ENCODE data around the gene RBPJ. TPM values are rescaled to one million over a fixed set of nuclear protein-coding genes. Genes with fewer than 3 reads are reported as not detected.
A peak's percentile ranks its signal among the peaks of the same experiment; 100 is the strongest.
"Not testable (repeated sequence)": the region's sequence is repeated elsewhere in the genome, so short reads cannot be mapped to it uniquely, and the experiment has no call there.

Gene RBPJ
- total and polyA plus RNA-seq, 10 donors, result 18.4 to 91.9 (median 77.9) TPM

DNA sequence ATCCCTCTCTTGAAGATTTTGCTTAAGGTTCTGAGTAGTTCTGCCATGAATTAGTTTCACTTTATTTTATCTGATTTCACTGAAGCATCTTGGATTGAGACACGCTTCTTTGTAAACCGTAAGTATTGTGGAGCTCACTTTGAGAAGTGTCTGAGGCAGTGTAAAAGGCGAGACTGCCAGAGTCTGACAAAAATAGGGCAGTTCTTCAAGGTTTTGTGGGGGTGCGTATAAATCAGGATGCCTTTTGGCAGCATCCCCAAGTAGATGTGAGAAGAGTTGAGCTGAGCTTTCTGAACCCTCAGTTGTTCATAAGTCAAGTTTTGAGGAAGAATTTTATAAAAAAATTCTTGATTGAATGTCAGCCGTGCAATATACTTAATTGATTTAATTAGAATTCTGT is 76.3 kb downstream of the RBPJ start:
- 75 to 85% (median 80%) methylated on average over 5 of the region's 5 CpGs for WGBS, 5 donors
- DNase-seq, result no peak
- Histone ChIP-seq H3K36me3 (peaks cover 0 to 38% (median 0%) of the 10 kb centered on the region in 6 donors), H3K4me3 (no peak overlapping the region), H3K4me1 (peaks cover 0 to 27% (median under 1%) of the 10 kb centered on the region in 6 donors), H3K27ac (peak overlapping the region in 7 of 8 donors; percentile 2 to 41 (median 13)), H3K27me3 (replicated peaks in 1 of 7) (no peaks in the 10 kb centered on the region), H3K9me3 (no peaks in the 10 kb centered on the region)
- intact Hi-C loops (cut with DNase I; ENCODE audit: low total_unique reads), result no loop called here
- TF ChIP-seq POLR2AphosphoS5 (IDR thresholded peaks at IDR 0.05), result no peak

DNA sequence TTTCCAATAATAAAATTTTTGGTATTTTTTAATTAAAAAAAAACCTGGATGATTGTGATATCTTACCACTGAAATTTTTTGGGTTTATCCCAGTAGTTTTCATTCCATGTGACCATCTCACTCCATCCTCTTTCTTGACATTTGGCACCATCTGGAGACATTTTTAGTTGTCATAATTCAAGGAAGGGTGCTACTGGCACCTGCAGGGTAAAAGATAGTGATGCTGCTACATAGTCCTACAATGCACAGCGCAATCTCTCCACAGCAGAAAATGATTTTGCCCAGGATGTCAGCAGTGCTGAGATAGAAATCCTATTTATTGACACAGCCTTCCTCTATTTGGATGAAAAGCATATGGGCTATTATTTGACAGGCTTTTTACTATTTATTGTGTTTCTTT is 79.3 kb downstream of the RBPJ start:
- Histone ChIP-seq H3K27ac (no peak overlapping the region), H3K4me3 (no peak overlapping the region), H3K9me3 (peaks cover 0 to 4% (median 1%) of the 10 kb centered on the region in 8 donors), H3K36me3 (peaks cover 0 to 13% (median 0%) of the 10 kb centered on the region in 6 donors), H3K4me1 (peaks cover 0 to 39% (median 3%) of the 10 kb centered on the region in 6 donors), H3K27me3 (replicated peaks in 1 of 7) (no peaks in the 10 kb centered on the region)
- DNase-seq, result no peak
- TF ChIP-seq, protein P1, sequence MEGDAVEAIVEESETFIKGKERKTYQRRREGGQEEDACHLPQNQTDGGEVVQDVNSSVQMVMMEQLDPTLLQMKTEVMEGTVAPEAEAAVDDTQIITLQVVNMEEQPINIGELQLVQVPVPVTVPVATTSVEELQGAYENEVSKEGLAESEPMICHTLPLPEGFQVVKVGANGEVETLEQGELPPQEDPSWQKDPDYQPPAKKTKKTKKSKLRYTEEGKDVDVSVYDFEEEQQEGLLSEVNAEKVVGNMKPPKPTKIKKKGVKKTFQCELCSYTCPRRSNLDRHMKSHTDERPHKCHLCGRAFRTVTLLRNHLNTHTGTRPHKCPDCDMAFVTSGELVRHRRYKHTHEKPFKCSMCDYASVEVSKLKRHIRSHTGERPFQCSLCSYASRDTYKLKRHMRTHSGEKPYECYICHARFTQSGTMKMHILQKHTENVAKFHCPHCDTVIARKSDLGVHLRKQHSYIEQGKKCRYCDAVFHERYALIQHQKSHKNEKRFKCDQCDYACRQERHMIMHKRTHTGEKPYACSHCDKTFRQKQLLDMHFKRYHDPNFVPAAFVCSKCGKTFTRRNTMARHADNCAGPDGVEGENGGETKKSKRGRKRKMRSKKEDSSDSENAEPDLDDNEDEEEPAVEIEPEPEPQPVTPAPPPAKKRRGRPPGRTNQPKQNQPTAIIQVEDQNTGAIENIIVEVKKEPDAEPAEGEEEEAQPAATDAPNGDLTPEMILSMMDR (IDR thresholded peaks at IDR 0.05 in 8 of 11, conservative IDR thresholded peaks at IDR 0.05 in 3 of 11), result no peak
- TF ChIP-seq POLR2AphosphoS5 (IDR thresholded peaks at IDR 0.05), result no peak
- TF ChIP-seq POLR2A (IDR thresholded peaks at IDR 0.05), result no peak
- intact Hi-C loops (cut with DNase I; ENCODE audit: low total_unique reads), result no loop called here
- 100% methylated on average over 1 of the region's 1 CpG for WGBS, 5 donors

DNA sequence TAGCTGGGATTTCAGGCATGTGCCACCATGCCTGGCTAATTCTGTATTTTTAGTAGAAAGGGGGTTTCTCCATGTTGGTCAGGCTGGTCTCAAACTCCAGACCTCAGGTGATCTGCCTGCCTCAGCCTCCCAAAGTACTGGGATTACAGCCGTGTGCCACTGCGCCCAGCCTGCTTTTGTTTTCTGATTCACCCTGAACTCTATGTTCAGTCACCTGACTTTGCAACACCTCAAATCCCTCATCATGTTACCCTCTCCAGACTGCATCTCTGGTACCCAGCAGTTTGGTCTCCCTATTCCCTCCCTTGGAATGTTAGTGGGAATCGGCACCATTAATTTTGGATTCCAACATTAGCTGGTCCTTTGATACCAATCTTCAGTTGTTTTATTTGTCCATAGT is 81.2 kb downstream of the RBPJ start:
- H3K4me3 ChIP-seq; DNase-seq; H3K27me3 ChIP-seq (replicated peaks in 1 of 7); intact Hi-C loops (cut with DNase I; ENCODE audit: low total_unique reads): not testable (repeated sequence)
- Histone ChIP-seq H3K4me1 (peaks cover 0 to 28% (median 3%) of the 10 kb centered on the region in 6 donors), H3K36me3 (peaks cover 0 to 26% (median 13%) of the 10 kb centered on the region in 6 donors), H3K27ac (peak overlapping the region in 1 of 8 donors; percentile 6), H3K9me3 (peaks cover 7 to 22% (median 18%) of the 10 kb centered on the region in 8 donors)
- 91 to 99% (median 94%) methylated on average over 3 of the region's 3 CpGs for WGBS, 5 donors

DNA sequence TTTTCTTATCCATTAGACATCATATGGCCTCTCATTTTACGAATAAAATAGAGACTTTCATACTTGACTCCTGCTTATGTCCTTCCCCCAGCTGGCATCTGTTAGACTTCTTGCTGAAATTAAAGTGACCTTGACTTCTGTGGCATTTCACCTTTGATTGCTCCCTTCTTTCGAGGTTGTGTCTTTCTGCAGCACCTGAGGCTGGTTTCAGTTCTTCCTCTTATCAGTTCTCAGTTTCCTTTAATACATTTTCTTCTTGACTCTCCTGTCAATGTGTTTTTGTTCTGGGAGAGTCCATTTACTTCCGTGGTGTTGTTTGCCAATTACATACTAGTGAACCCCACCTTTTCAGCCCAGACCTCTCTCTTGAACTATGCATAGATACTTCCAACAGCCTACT is 81.6 kb downstream of the RBPJ start:
- Histone ChIP-seq H3K4me1 (peaks cover 0 to 24% (median 2%) of the 10 kb centered on the region in 6 donors), H3K27me3 (replicated peaks in 1 of 7) (no peaks in the 10 kb centered on the region), H3K27ac (no peak overlapping the region), H3K4me3 (no peak overlapping the region), H3K36me3 (peaks cover 0 to 28% (median 14%) of the 10 kb centered on the region in 6 donors), H3K9me3 (peaks cover 7 to 24% (median 19%) of the 10 kb centered on the region in 8 donors)
- WGBS, 5 donors, result 60 to 82% (median 74%) methylated on average over 3 of the region's 3 CpGs
- DNase-seq, result no peak
- intact Hi-C loops (cut with DNase I; ENCODE audit: low total_unique reads), result no loop called here
- TF ChIP-seq, protein P1 (IDR thresholded peaks at IDR 0.05 in 8 of 11, conservative IDR thresholded peaks at IDR 0.05 in 3 of 11), result no peak
- no peak for TF ChIP-seq POLR2A (IDR thresholded peaks at IDR 0.05)
- no peak for TF ChIP-seq POLR2AphosphoS5 (IDR thresholded peaks at IDR 0.05)

DNA sequence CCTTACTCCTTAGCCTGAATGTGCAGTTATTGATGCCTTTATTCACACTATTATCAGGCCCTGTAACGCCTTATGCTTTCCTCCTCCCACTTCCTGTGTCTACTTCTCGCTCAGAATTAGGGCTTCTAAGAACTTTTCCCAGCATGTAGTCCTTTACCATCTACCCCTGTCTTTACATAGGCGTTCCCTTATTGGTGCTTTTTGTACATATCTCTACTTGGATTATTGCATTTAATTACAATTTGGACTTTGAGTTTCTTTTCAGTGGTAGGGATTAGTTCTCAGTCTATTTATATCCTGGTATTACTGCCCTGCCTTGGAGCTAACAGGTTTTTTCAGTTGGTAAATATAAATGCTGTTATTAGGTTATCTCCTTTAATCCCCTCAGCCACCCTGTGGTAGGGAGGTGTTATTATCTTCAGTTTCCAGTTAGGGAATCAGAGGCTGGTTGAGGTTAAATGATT is 84.0 kb downstream of the RBPJ start:
- TF ChIP-seq, protein P1 (IDR thresholded peaks at IDR 0.05 in 8 of 11, conservative IDR thresholded peaks at IDR 0.05 in 3 of 11), result no peak
- TF ChIP-seq POLR2A (IDR thresholded peaks at IDR 0.05), result no peak
- no peak for TF ChIP-seq POLR2AphosphoS5 (IDR thresholded peaks at IDR 0.05)
- no peak overlapping the region for H3K27ac ChIP-seq
- peaks cover 0 to 20% (median 0%) of the 10 kb centered on the region in 6 donors for H3K4me1 ChIP-seq
- intact Hi-C loops (cut with DNase I; ENCODE audit: low total_unique reads), result no loop called here
- H3K4me3 ChIP-seq, result no peak overlapping the region
- no peaks in the 10 kb centered on the region for H3K27me3 ChIP-seq (replicated peaks in 1 of 7)
- DNase-seq, result no peak
- peaks cover 7 to 24% (median 19%) of the 10 kb centered on the region in 8 donors for H3K9me3 ChIP-seq
- H3K36me3 ChIP-seq, result peaks cover 0 to 43% (median 14%) of the 10 kb centered on the region in 6 donors
- WGBS, 5 donors, result 71 to 74% (median 73%) methylated on average over 3 of the region's 3 CpGs

All from spleen (tissue), 11 donors.